ENCODE measurements around the gene HIGD2B.

HIGD2B gene

DNA sequence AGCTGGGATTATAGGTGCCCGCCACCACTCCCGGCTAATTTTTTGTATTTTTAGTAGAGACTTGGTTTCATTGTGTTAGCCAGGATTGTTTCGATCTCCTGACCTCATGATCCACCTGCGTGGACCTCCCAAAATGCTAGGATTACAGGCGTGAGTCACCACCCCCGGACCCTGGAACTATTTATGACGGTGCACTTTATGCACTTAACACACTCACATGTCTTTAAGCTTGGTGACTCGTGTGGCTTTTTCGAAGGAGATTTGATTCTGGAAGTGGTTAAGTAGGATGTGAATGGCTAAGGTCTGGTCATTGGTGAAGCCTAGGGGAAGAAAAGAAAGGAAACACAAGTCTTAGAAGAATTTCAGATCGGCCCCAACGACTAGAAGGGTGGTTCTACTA, 20.3 kb upstream of the HIGD2B start:
- Histone ChIP-seq H3K27me3 (no peaks in the 10 kb centered on the region), H3K9me3 (no peaks in the 10 kb centered on the region), H3K4me3 (ENCODE audit: low read depth, low read length) (no peak overlapping the region), H3K36me3 (no peaks in the 10 kb centered on the region), H3K4me1 (no peaks in the 10 kb centered on the region)
- DNase-seq = no peak
- TF ChIP-seq, protein P1, sequence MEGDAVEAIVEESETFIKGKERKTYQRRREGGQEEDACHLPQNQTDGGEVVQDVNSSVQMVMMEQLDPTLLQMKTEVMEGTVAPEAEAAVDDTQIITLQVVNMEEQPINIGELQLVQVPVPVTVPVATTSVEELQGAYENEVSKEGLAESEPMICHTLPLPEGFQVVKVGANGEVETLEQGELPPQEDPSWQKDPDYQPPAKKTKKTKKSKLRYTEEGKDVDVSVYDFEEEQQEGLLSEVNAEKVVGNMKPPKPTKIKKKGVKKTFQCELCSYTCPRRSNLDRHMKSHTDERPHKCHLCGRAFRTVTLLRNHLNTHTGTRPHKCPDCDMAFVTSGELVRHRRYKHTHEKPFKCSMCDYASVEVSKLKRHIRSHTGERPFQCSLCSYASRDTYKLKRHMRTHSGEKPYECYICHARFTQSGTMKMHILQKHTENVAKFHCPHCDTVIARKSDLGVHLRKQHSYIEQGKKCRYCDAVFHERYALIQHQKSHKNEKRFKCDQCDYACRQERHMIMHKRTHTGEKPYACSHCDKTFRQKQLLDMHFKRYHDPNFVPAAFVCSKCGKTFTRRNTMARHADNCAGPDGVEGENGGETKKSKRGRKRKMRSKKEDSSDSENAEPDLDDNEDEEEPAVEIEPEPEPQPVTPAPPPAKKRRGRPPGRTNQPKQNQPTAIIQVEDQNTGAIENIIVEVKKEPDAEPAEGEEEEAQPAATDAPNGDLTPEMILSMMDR (IDR thresholded peaks at IDR 0.05; ENCODE audit: low read depth, low read length) = no peak

DNA sequence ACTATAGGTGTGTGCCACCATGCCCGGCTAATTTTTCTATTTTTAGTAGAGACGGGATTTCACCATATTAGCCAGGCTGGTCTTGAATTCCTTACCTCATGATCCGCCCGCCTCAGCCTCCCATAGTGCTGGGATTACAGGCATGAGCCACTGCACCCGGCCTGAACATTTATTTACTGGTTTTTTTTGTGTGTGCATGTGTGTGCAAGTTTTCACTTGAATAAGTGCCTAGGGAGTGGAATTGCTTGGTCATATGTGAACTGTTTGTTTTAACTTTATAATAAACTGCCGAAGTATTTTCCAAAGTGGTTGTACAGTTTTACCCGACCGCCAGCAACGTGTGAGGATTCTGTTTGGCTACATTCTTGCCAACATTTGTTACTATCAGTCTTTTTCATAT, 14.1 kb upstream of the HIGD2B start:
- Histone ChIP-seq H3K4me1 (no peaks in the 10 kb centered on the region), H3K36me3 (no peaks in the 10 kb centered on the region), H3K27me3 (no peaks in the 10 kb centered on the region), H3K4me3 (ENCODE audit: low read depth, low read length) (no peak overlapping the region), H3K9me3 (no peaks in the 10 kb centered on the region)
- no peak for DNase-seq
- TF ChIP-seq, protein P1 (IDR thresholded peaks at IDR 0.05; ENCODE audit: low read depth, low read length) = no peak

DNA sequence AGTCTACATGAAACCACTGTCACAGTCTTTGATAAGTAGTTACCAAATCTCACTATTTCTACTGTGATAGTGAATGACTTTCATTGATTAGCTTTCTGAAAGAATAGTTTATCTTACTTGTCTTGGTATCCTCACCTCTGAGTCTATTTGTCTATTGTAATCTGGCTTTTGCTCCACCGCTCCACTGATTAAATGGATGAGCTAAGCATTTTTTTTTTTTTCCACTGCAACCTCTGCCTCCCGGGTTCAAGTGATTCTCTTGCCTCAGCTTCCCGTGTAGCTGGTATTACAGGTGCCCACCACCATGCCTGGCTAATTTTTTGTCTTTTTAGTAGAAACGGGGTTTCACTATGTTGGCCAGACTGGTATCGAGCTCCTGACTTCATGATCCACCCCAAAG, 13.0 kb upstream of the HIGD2B start:
- DNase-seq = no peak
- TF ChIP-seq, protein P1 (IDR thresholded peaks at IDR 0.05; ENCODE audit: low read depth, low read length) = no peak
- Histone ChIP-seq H3K4me1 (no peaks in the 10 kb centered on the region), H3K9me3 (no peaks in the 10 kb centered on the region), H3K27me3 (no peaks in the 10 kb centered on the region), H3K36me3 (no peaks in the 10 kb centered on the region), H3K4me3 (ENCODE audit: low read depth, low read length) (no peak overlapping the region)

DNA sequence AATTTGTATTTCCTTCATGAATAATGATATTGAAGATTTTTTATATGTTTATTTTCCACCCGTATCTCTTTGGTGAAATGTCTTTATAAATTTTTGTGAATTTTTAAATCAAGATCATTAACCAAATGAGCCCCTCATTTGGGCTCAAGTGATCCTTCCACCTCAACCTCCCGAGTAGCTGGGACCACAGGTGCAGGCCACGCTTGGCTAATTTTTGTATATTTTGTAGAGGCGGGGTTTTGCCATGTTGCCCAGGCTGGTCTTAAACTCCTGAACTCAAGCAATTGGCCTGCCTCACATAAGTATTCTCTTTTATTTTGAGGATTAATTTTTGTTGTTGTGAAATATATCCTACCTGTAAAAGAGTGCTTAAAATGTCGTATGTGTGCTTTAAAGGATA, 5.0 kb upstream of the HIGD2B start:
- H3K36me3 ChIP-seq = no peaks in the 10 kb centered on the region
- H3K4me3 ChIP-seq (ENCODE audit: low read depth, low read length) = no peak overlapping the region
- DNase-seq = no peak
- no peaks in the 10 kb centered on the region for H3K9me3 ChIP-seq
- TF ChIP-seq, protein P1 (IDR thresholded peaks at IDR 0.05; ENCODE audit: low read depth, low read length) = no peak
- H3K4me1 ChIP-seq = no peaks in the 10 kb centered on the region
- H3K27me3 ChIP-seq = no peaks in the 10 kb centered on the region

DNA sequence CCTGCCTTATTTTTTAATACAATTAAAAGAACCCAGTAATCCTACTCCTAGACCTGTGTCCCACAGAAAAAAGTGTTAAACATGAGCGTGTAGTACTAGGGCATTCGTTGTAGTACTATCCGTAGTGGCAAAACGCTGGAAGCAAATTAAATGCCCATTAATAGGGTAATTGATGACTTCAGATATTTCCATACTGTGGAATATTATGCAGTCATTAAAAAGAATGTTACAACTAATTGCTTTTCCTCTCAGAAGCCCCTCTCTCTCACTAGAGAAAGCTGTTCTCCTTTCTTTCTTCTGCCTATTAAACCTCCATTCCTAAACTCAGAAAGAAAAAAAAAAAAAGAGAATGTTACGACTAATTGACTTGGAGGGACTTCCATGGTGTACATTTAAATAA, 2.7 kb upstream of the HIGD2B start:
- no peak overlapping the region for H3K4me3 ChIP-seq (ENCODE audit: low read depth, low read length)
- H3K9me3 ChIP-seq = no peaks in the 10 kb centered on the region
- DNase-seq = no peak
- H3K36me3 ChIP-seq = no peaks in the 10 kb centered on the region
- no peaks in the 10 kb centered on the region for H3K27me3 ChIP-seq
- H3K4me1 ChIP-seq = no peaks in the 10 kb centered on the region
- TF ChIP-seq, protein P1 (IDR thresholded peaks at IDR 0.05; ENCODE audit: low read depth, low read length) = no peak

DNA sequence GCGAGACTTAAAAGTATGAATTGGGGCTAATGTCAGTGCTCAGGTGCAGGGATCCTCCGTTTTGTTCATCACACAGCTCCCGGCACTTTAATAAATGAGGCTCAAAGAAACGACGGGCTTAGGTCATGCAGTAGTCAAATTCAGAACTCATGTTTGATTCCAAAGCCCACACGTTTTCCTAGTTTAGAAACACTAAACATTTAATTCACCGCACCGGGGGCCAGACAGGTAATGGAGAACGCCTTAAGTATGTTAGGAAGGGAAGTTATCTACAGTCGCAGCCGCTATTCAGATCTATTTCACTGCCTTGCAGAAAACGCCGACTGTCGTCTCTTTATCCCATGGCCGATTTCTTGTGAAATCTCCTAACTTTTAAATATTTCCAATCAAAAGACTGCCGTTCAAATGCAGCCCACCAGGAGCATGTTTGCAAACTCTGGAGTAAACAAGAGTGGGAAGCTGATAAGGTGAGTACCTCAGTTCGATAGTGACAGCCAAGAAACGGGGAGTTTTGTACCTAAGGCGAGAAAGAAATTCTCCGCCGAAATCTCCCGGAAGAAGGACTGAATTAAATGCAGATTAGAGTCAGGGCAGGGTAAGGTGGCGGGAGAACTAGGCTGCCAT, 569 bp downstream of the HIGD2B start:
- Histone ChIP-seq H3K9me3 (no peaks in the 10 kb centered on the region), H3K4me3 (ENCODE audit: low read depth, low read length) (peak overlapping the region; percentile 86), H3K4me1 (no peaks in the 10 kb centered on the region), H3K36me3 (no peaks in the 10 kb centered on the region), H3K27me3 (peaks cover 4% of the 10 kb centered on the region)
- TF ChIP-seq, protein P1 (IDR thresholded peaks at IDR 0.05; ENCODE audit: low read depth, low read length) = no peak
- DNase-seq = no peak
